NB4 (cell line): ENCODE results near the gene CHST11.

Experiments used
- DNase-seq: peaks from one replicate; pipeline ENCODE4 v3.0.0; 2010; ENCODE audit warnings: low read depth
- H3K4me3 ChIP-seq: one replicate; pipeline ENCODE4 v1.5.1; 2011; ENCODE audit warnings: mild to moderate bottlenecking, low read depth, low read length, moderate library complexity
- CTCF ChIP-seq: IDR thresholded peaks from one replicate; pipeline ENCODE4 v1.5.1; 2012; ENCODE audit warnings: low read depth, low read length
- MAX ChIP-seq: IDR thresholded peaks from 2 replicates; pipeline ENCODE4 v1.6.1; 2011; ENCODE audit warnings: low read depth, low read length
- MYC ChIP-seq: IDR thresholded peaks from 2 replicates; pipeline ENCODE4 v1.6.1; 2011; ENCODE audit warnings: low read depth, low read length
- POLR2A ChIP-seq: IDR thresholded peaks from 2 replicates; pipeline ENCODE4 v1.6.1; 2011; ENCODE audit warnings: mild to moderate bottlenecking; ENCODE audit not compliant: insufficient read length; ENCODE audit errors: extremely low read depth

The CHST11 gene

GRCh38 chr12:104435175-104435574, 21.6 kb upstream of the CHST11 start:
- no peak overlapping the region for H3K4me3 ChIP-seq
- DNase-seq, result no peak
- TF ChIP-seq MYC (no peak), MAX (no peak), CTCF (no peak), POLR2A (no peak)

- TF ChIP-seq MAX (no peak), POLR2A (no peak), MYC (no peak), CTCF (no peak)
- H3K4me3 ChIP-seq, result no peak overlapping the region
- DNase-seq, result no peak
These were observed 21.0 kb upstream of the CHST11 start for GRCh38 chr12:104435765-104436164.

- no peak for DNase-seq
- no peak for TF ChIP-seq MYC
- no peak for TF ChIP-seq CTCF
- no peak for TF ChIP-seq MAX
- TF ChIP-seq POLR2A, result no peak
- H3K4me3 ChIP-seq, result no peak overlapping the region
These were observed 20.0 kb upstream of the CHST11 start for GRCh38 chr12:104436790-104437189.

- no peak overlapping the region for H3K4me3 ChIP-seq
- no peak for TF ChIP-seq MYC
- no peak for TF ChIP-seq MAX
- no peak for TF ChIP-seq CTCF
- TF ChIP-seq POLR2A, result no peak
- DNase-seq, result no peak
These were observed 18.6 kb upstream of the CHST11 start for GRCh38 chr12:104438134-104438533.

- DNase-seq, result no peak
- TF ChIP-seq MAX (no peak), CTCF (no peak)
- no peak overlapping the region for H3K4me3 ChIP-seq
These were observed 17.6 kb upstream of the CHST11 start for GRCh38 chr12:104439137-104439536.

GRCh38 chr12:104443008-104443407, 13.7 kb upstream of the CHST11 start:
- DNase-seq, result no peak
- H3K4me3 ChIP-seq, result no peak overlapping the region
- no peak for TF ChIP-seq CTCF
- TF ChIP-seq POLR2A, result no peak
- TF ChIP-seq MAX, result no peak
- TF ChIP-seq MYC, result no peak
